ENCODE results near the gene ARHGAP6. TPM values are rescaled to one million over a fixed set of nuclear protein-coding genes. Genes with fewer than 3 reads are reported as not detected.
"Not testable (repeated sequence)": the region's sequence is repeated elsewhere in the genome, so short reads cannot be mapped to it uniquely, and the experiment has no call there.

ARHGAP6 gene
- total RNA-seq, 2 donors from 2014 or later = not detected

- H3K36me3 Mint-ChIP-seq (ENCODE audit: insufficient read depth in 2 of 2) = no peaks in the 10 kb centered on the region
- no peaks in the 10 kb centered on the region for H3K4me1 Mint-ChIP-seq (ENCODE audit: low read depth)
- peaks cover 0 to 4% of the 10 kb centered on the region in 2 donors for H3K9me3 Mint-ChIP-seq
- DNase-seq (no peak), ATAC-seq (replicated peaks in 1 of 2) (no peak)
- H3K4me3 Mint-ChIP-seq = no peak overlapping the region
- H3K27ac Mint-ChIP-seq = no peak overlapping the region
- H3K27me3 Mint-ChIP-seq (ENCODE audit: low read depth) = peaks cover 21% of the 10 kb centered on the region
These were observed 140.0 kb downstream of the ARHGAP6 start for GRCh38 chrX:11525685-11526084.

- not testable (repeated sequence) for H3K27ac Mint-ChIP-seq; ATAC-seq (replicated peaks in 1 of 2); H3K4me3 Mint-ChIP-seq; H3K4me1 Mint-ChIP-seq (ENCODE audit: low read depth); H3K9me3 Mint-ChIP-seq; DNase-seq; H3K36me3 Mint-ChIP-seq (ENCODE audit: insufficient read depth in 2 of 2)
- H3K27me3 Mint-ChIP-seq (ENCODE audit: low read depth) = peaks cover 13% of the 10 kb centered on the region
These were observed 146.5 kb downstream of the ARHGAP6 start for GRCh38 chrX:11519234-11519633.

- H3K9me3 Mint-ChIP-seq = peaks cover 0 to 2% of the 10 kb centered on the region in 2 donors
- peaks cover 30% of the 10 kb centered on the region for H3K27me3 Mint-ChIP-seq (ENCODE audit: low read depth)
- H3K4me1 Mint-ChIP-seq (ENCODE audit: low read depth) = no peaks in the 10 kb centered on the region
- DNase-seq (no peak), ATAC-seq (replicated peaks in 1 of 2) (no peak)
- no peaks in the 10 kb centered on the region for H3K36me3 Mint-ChIP-seq (ENCODE audit: insufficient read depth in 2 of 2)
- H3K4me3 Mint-ChIP-seq = no peak overlapping the region
- H3K27ac Mint-ChIP-seq = no peak overlapping the region
These were observed 155.9 kb downstream of the ARHGAP6 start for GRCh38 chrX:11509786-11510185.

GRCh38 chrX:11504234-11504633 is 161.5 kb downstream of the ARHGAP6 start:
- DNase-seq = no peak
- Mint-ChIP-seq H3K27me3 (ENCODE audit: low read depth) (peaks cover 30% of the 10 kb centered on the region), H3K9me3 (no peaks in the 10 kb centered on the region), H3K4me3 (no peak overlapping the region), H3K4me1 (ENCODE audit: low read depth) (no peaks in the 10 kb centered on the region), H3K27ac (no peak overlapping the region), H3K36me3 (ENCODE audit: insufficient read depth in 2 of 2) (no peaks in the 10 kb centered on the region)
- ATAC-seq (replicated peaks in 1 of 2) = no peak

- DNase-seq (no peak), ATAC-seq (replicated peaks in 1 of 2) (no peak)
- Mint-ChIP-seq H3K9me3 (no peaks in the 10 kb centered on the region), H3K27me3 (ENCODE audit: low read depth) (peaks cover 14% of the 10 kb centered on the region), H3K4me3 (no peak overlapping the region), H3K4me1 (ENCODE audit: low read depth) (no peaks in the 10 kb centered on the region), H3K36me3 (ENCODE audit: insufficient read depth in 2 of 2) (no peaks in the 10 kb centered on the region), H3K27ac (no peak overlapping the region)
These were observed 166.4 kb downstream of the ARHGAP6 start for GRCh38 chrX:11499076-11500044.

- not testable (repeated sequence) for H3K9me3 Mint-ChIP-seq; H3K4me3 Mint-ChIP-seq; ATAC-seq (replicated peaks in 1 of 2); H3K4me1 Mint-ChIP-seq (ENCODE audit: low read depth); DNase-seq; H3K36me3 Mint-ChIP-seq (ENCODE audit: insufficient read depth in 2 of 2); H3K27ac Mint-ChIP-seq
- peaks cover 19% of the 10 kb centered on the region for H3K27me3 Mint-ChIP-seq (ENCODE audit: low read depth)
These were observed 174.3 kb downstream of the ARHGAP6 start for GRCh38 chrX:11491375-11491774.

- no peak overlapping the region for H3K4me3 Mint-ChIP-seq
- H3K27me3 Mint-ChIP-seq (ENCODE audit: low read depth) = peaks cover 44% of the 10 kb centered on the region
- H3K27ac Mint-ChIP-seq = no peak overlapping the region
- DNase-seq (no peak), ATAC-seq (replicated peaks in 1 of 2) (no peak)
- no peaks in the 10 kb centered on the region for H3K4me1 Mint-ChIP-seq (ENCODE audit: low read depth)
- no peaks in the 10 kb centered on the region for H3K36me3 Mint-ChIP-seq (ENCODE audit: insufficient read depth in 2 of 2)
- peaks cover 0 to 2% of the 10 kb centered on the region in 2 donors for H3K9me3 Mint-ChIP-seq
These were observed 181.4 kb downstream of the ARHGAP6 start for GRCh38 chrX:11484290-11484689.

- Mint-ChIP-seq H3K4me1 (ENCODE audit: low read depth) (no peaks in the 10 kb centered on the region), H3K4me3 (no peak overlapping the region), H3K9me3 (no peaks in the 10 kb centered on the region), H3K27ac (no peak overlapping the region), H3K36me3 (ENCODE audit: insufficient read depth in 2 of 2) (no peaks in the 10 kb centered on the region), H3K27me3 (ENCODE audit: low read depth) (peaks cover 30% of the 10 kb centered on the region)
- DNase-seq (no peak), ATAC-seq (replicated peaks in 1 of 2) (no peak)
These were observed 184.7 kb downstream of the ARHGAP6 start for GRCh38 chrX:11481035-11481434.

GRCh38 chrX:11480626-11481025 is 185.1 kb downstream of the ARHGAP6 start:
- no peak for ATAC-seq (replicated peaks in 1 of 2)
- H3K27me3 Mint-ChIP-seq (ENCODE audit: low read depth) = peaks cover 27% of the 10 kb centered on the region
- no peaks in the 10 kb centered on the region for H3K4me1 Mint-ChIP-seq (ENCODE audit: low read depth)
- no peak overlapping the region for H3K4me3 Mint-ChIP-seq
- no peak for DNase-seq
- H3K27ac Mint-ChIP-seq = no peak overlapping the region
- no peaks in the 10 kb centered on the region for H3K9me3 Mint-ChIP-seq
- H3K36me3 Mint-ChIP-seq (ENCODE audit: insufficient read depth in 2 of 2) = no peaks in the 10 kb centered on the region

GRCh38 chrX:11478911-11479310 is 186.8 kb downstream of the ARHGAP6 start:
- DNase-seq (no peak), ATAC-seq (replicated peaks in 1 of 2) (no peak)
- Mint-ChIP-seq H3K4me1 (ENCODE audit: low read depth) (no peaks in the 10 kb centered on the region), H3K4me3 (no peak overlapping the region), H3K27me3 (ENCODE audit: low read depth) (peaks cover 14% of the 10 kb centered on the region), H3K9me3 (no peaks in the 10 kb centered on the region), H3K27ac (no peak overlapping the region), H3K36me3 (ENCODE audit: insufficient read depth in 2 of 2) (no peaks in the 10 kb centered on the region)

- no peaks in the 10 kb centered on the region for H3K36me3 Mint-ChIP-seq (ENCODE audit: insufficient read depth in 2 of 2)
These were observed 187.7 kb downstream of the ARHGAP6 start for GRCh38 chrX:11478026-11478425.

GRCh38 chrX:11474576-11474975 is 191.1 kb downstream of the ARHGAP6 start:
- Mint-ChIP-seq H3K36me3 (ENCODE audit: insufficient read depth in 2 of 2) (no peaks in the 10 kb centered on the region), H3K4me1 (ENCODE audit: low read depth) (no peaks in the 10 kb centered on the region), H3K9me3 (no peaks in the 10 kb centered on the region), H3K4me3 (no peak overlapping the region), H3K27ac (no peak overlapping the region), H3K27me3 (ENCODE audit: low read depth) (peaks cover 22% of the 10 kb centered on the region)
- no peak for DNase-seq
- no peak for ATAC-seq (replicated peaks in 1 of 2)

More at GRCh38 chrX:11478026-11478425, 187.7 kb downstream of the ARHGAP6 start:
- Mint-ChIP-seq H3K9me3 (no peaks in the 10 kb centered on the region), H3K27ac (no peak overlapping the region), H3K4me3 (no peak overlapping the region), H3K27me3 (ENCODE audit: low read depth) (peaks cover 12% of the 10 kb centered on the region), H3K4me1 (ENCODE audit: low read depth) (no peaks in the 10 kb centered on the region)
- ATAC-seq (replicated peaks in 1 of 2) = no peak
- no peak for DNase-seq

- no peaks in the 10 kb centered on the region for H3K4me1 Mint-ChIP-seq (ENCODE audit: low read depth)
These were observed 191.7 kb downstream of the ARHGAP6 start for GRCh38 chrX:11474021-11474420.

GRCh38 chrX:11472879-11473278 is 192.8 kb downstream of the ARHGAP6 start:
- ATAC-seq (replicated peaks in 1 of 2) (no peak), DNase-seq (no peak)
- no peak overlapping the region for H3K4me3 Mint-ChIP-seq
- H3K9me3 Mint-ChIP-seq = no peaks in the 10 kb centered on the region
- no peak overlapping the region for H3K27ac Mint-ChIP-seq
- no peaks in the 10 kb centered on the region for H3K36me3 Mint-ChIP-seq (ENCODE audit: insufficient read depth in 2 of 2)
- H3K27me3 Mint-ChIP-seq (ENCODE audit: low read depth) = peaks cover 26% of the 10 kb centered on the region
- H3K4me1 Mint-ChIP-seq (ENCODE audit: low read depth) = no peaks in the 10 kb centered on the region

More at GRCh38 chrX:11474021-11474420, 191.7 kb downstream of the ARHGAP6 start:
- Mint-ChIP-seq H3K4me3 (no peak overlapping the region), H3K36me3 (ENCODE audit: insufficient read depth in 2 of 2) (no peaks in the 10 kb centered on the region), H3K9me3 (no peaks in the 10 kb centered on the region), H3K27ac (no peak overlapping the region), H3K27me3 (ENCODE audit: low read depth) (peaks cover 26% of the 10 kb centered on the region)
- DNase-seq (no peak), ATAC-seq (replicated peaks in 1 of 2) (no peak)

Measured in activated T-cell treated with anti-CD3 and anti-CD28 coated beads, Interleukin-2, amount 50 U/mL, for 72 hours (primary cell).